BJ (cell line): ENCODE data around the gene FITM1. TPM values are rescaled to one million over a fixed set of nuclear protein-coding genes. Genes with fewer than 3 reads are reported as not detected.

Experiments used
- CTCF ChIA-PET: fragments of 350-600 bp; formaldehyde crosslinking; extraction: SDS; loops from one replicate; lab custom pipeline; 2021; ENCODE audit warnings: antibody characterized with exemption, inconsistent platforms; lab: Yijun Ruan, JAX
- POLR2A ChIA-PET: fragments of 300-600 bp; sonication (Branson Sonifier 250); formaldehyde crosslinking; extraction: SDS; loops from one replicate; lab custom pipeline; 2021; ENCODE audit warnings: antibody characterized with exemption; lab: Charles Lee
- DNase-seq: peaks from one replicate; pipeline ENCODE4 v3.0.0-alpha.2; 2011; ENCODE audit warnings: low read depth
- H3K27me3 ChIP-seq: 2 replicates; pipeline ENCODE4 v1.6.0; 2011; ENCODE audit warnings: low read length; ENCODE audit not compliant: control insufficient read depth, insufficient read depth
- H3K36me3 ChIP-seq: 2 replicates; pipeline ENCODE4 v1.5.1; 2011; ENCODE audit warnings: low read length; ENCODE audit not compliant: control insufficient read depth, insufficient read depth
- H3K4me3 ChIP-seq: 2 replicates; pipeline ENCODE4 v1.5.1; 2011; ENCODE audit warnings: low read depth, mild to moderate bottlenecking, control low read depth, low read length
- polyA plus RNA-seq: library from polyadenylated mRNA; depleted of rRNA; stranded (reverse); fragments of >200 nt; gene quantifications from 2 replicates; pipeline ENCODE4 v1.2.3, GENCODE V29; 2011
- TF ChIP-seq, protein P1 (sequence below): IDR thresholded peaks from 2 replicates; pipeline ENCODE4 v1.5.1; 2011; ENCODE audit warnings: low read depth, mild to moderate bottlenecking, control low read depth, inconsistent platforms, low read length, moderate library complexity; ENCODE audit not compliant: insufficient read depth

The FITM1 gene
- polyA plus RNA-seq, 1 experiment = 0.10 TPM

DNA sequence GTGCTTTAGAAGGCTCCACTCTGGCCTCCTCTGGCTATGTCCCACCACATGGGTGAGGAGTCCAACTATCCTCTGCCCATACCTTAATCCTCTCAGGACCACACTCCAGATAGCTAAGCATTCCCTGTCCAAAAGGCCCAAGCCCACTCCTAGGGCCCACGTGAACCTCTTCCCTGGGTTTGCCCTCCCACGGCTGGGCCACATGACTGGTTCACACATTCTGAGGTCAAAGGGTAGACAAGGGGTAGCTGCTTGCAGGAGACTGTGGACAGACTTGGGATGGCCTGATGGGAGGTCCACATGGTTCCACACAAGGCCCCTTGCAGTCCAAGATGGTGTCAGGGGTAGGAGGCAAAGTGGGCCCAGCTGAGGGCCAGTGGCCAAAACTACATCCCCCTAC, 42.4 kb upstream of the FITM1 start:
- peaks cover under 1% of the 10 kb centered on the region; the same call in 1 of the 2 replicates for H3K27me3 ChIP-seq
- ChIA-PET CTCF (interaction anchor here (0.7 to 8.5 kb wide), 3 partner anchors 15 to 73 kb away, joined by 3 to 200 read pairs (median 3); no protein-coding TSS in a partner anchor), POLR2A (no interaction called here)
- TF ChIP-seq, protein P1, sequence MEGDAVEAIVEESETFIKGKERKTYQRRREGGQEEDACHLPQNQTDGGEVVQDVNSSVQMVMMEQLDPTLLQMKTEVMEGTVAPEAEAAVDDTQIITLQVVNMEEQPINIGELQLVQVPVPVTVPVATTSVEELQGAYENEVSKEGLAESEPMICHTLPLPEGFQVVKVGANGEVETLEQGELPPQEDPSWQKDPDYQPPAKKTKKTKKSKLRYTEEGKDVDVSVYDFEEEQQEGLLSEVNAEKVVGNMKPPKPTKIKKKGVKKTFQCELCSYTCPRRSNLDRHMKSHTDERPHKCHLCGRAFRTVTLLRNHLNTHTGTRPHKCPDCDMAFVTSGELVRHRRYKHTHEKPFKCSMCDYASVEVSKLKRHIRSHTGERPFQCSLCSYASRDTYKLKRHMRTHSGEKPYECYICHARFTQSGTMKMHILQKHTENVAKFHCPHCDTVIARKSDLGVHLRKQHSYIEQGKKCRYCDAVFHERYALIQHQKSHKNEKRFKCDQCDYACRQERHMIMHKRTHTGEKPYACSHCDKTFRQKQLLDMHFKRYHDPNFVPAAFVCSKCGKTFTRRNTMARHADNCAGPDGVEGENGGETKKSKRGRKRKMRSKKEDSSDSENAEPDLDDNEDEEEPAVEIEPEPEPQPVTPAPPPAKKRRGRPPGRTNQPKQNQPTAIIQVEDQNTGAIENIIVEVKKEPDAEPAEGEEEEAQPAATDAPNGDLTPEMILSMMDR = no peak
- DNase-seq = no peak
- no peaks in the 10 kb centered on the region for H3K36me3 ChIP-seq
- H3K4me3 ChIP-seq = no peak overlapping the region

GRCh38 chr14:24089890-24090289, 40.6 kb upstream of the FITM1 start:
- Histone ChIP-seq H3K36me3 (no peaks in the 10 kb centered on the region), H3K27me3 (no peaks in the 10 kb centered on the region; the same call in 1 of the 2 replicates), H3K4me3 (no peak overlapping the region)
- ChIA-PET POLR2A (no interaction called here), CTCF (interaction anchor here (0.7 to 13.0 kb wide), 22 partner anchors 9 to 449 kb away, joined by 3 to 200 read pairs (median 6); partner anchors contain the start of genes CARMIL3, CPNE6 and IRF9)
- TF ChIP-seq, protein P1 = no peak
- DNase-seq = no peak

DNA sequence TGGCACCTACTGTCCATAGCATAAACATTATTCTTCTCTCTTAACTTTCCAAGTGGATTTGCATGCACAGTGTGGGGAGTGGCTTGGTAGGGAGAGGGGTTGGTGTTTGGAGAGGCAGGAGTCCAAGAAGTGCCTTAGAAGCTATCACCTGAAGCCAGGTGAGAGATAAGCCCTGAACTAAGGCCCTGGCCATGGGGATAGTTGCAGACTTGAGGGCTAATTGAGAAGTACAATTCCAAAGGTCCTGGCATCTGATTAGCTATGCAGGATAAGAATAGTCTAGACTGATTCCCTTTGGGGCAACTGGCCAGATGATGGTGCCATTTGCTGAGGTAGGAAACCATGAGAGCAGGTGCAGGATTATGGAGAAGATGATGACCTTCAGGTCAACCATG, 38.4 kb upstream of the FITM1 start:
- DNase-seq = no peak
- no peak overlapping the region for H3K4me3 ChIP-seq
- no peaks in the 10 kb centered on the region; the same call in 1 of the 2 replicates for H3K27me3 ChIP-seq
- TF ChIP-seq, protein P1 = no peak
- POLR2A ChIA-PET = no interaction called here
- peaks cover 5% of the 10 kb centered on the region for H3K36me3 ChIP-seq
- CTCF ChIA-PET = interaction anchor here (1.7 to 13.0 kb wide), 6 partner anchors 11 to 77 kb away, joined by 5 to 200 read pairs (median 40); partner anchors contain the start of gene CARMIL3

DNA sequence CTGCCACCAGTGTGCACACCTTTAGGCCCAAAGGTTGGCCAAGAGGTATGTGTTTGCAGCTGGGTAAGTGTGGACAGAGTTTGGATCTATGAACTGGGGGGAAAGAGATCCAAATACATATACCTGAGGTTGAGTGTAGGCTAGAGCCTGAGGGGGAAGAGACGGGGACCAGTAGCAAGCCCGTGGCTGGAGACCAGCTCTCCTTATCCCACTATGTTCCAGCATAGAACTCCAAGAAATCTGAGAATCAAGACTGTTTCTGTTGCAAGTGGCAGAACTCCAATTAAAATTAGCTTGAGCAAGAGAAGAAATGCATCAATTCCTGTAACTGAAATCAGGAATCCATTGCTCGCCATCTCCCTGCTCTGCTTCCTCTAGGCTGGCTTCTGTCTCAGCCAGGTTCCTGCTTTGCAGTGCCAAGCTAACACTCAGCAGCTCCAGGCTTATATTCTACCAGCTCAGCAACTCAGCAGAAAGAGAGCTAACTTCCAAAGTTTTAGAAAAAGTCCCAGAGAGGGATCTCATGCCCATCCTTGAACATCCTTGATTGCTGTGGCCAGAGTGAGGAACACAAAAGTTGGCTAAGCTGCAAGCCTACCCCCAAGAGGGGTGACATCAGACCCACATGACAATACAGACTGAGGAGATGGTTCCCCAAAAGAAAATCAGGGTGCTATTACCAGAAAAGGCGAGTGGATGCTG, 37.8 kb upstream of the FITM1 start:
- no peak overlapping the region for H3K4me3 ChIP-seq
- DNase-seq = no peak
- POLR2A ChIA-PET = no interaction called here
- TF ChIP-seq, protein P1 = no peak
- H3K36me3 ChIP-seq = peaks cover 5% of the 10 kb centered on the region
- no peaks in the 10 kb centered on the region for H3K27me3 ChIP-seq
- CTCF ChIA-PET = interaction anchor here (1.7 to 13.0 kb wide), 7 partner anchors 8 to 78 kb away, joined by 5 to 200 read pairs (median 7); partner anchors contain the start of gene CARMIL3

- DNase-seq = no peak
- Histone ChIP-seq H3K27me3 (no peaks in the 10 kb centered on the region), H3K4me3 (peak overlapping the region; percentile 82; the same call in 1 of the 2 replicates), H3K36me3 (peaks cover 10% of the 10 kb centered on the region)
- TF ChIP-seq, protein P1 = no peak
- CTCF ChIA-PET = interaction anchor here (0.7 to 13.0 kb wide), 8 partner anchors 9 to 78 kb away, joined by 3 to 200 read pairs (median 7); partner anchors contain the start of genes CARMIL3 and DCAF11
- POLR2A ChIA-PET = interaction anchor here (0.6 to 1.4 kb wide), 3 partner anchors 15 to 145 kb away, joined by 3 to 6 read pairs (median 4); partner anchors contain the start of genes DCAF11 and NRL
These were observed 37.1 kb upstream of the FITM1 start for GRCh38 chr14:24093207-24093900.
